ENCODE results near the gene GRIK5.

Gene GRIK5

GRCh38 chr19:42113641-42114348, 43.8 kb upstream of the GRIK5 start (continued):
- peak; percentile 40; the same call in 1 of the 2 replicates for TF ChIP-seq CTCF (tag by site-specific recombination; IDR thresholded peaks at IDR 0.05)
- TF ChIP-seq SP3 (tag by site-specific recombination; IDR thresholded peaks at IDR 0.05) = peak; percentile 32; the same call in 1 of the 2 replicates
- TF ChIP-seq ZNF629 (tag by site-specific recombination; IDR thresholded peaks at IDR 0.05) = peak; percentile 97

- CTCF ChIA-PET = interaction anchor here (0.5 to 4.6 kb wide), 11 partner anchors 10 to 455 kb away, joined by 3 to 41 read pairs (median 4); partner anchors contain the start of gene GSK3A
- TF ChIP-seq HOXC10 (CRISPR knock-in tag; IDR thresholded peaks at IDR 0.05) (no peak), ZNF221 (tag by site-specific recombination; IDR thresholded peaks at IDR 0.05; ENCODE audit: borderline replicate concordance) (no peak), ZNF555 (tag by site-specific recombination; conservative IDR thresholded peaks at IDR 0.05) (no peak), GLI2 (tag by site-specific recombination; IDR thresholded peaks at IDR 0.05; ENCODE audit: borderline replicate concordance, low read depth) (no peak), PRDM10 (tag by site-specific recombination; IDR thresholded peaks at IDR 0.05) (no peak), CTCF (tag by site-specific recombination; IDR thresholded peaks at IDR 0.05) (no peak), ZNF510 (tag by site-specific recombination; IDR thresholded peaks at IDR 0.05; ENCODE audit: insufficient replicate concordance) (no peak)
- H3K4me1 ChIP-seq (ENCODE audit: control insufficient read depth, insufficient read depth, low read length) = peaks cover 9% of the 10 kb centered on the region; the same call in 1 of the 2 replicates
- no peak overlapping the region for H3K4me3 ChIP-seq (ENCODE audit: low read depth, low read length)
- no peaks in the 10 kb centered on the region for H3K36me3 ChIP-seq (ENCODE audit: control insufficient read depth in 2 of 2, insufficient read depth in 1 of 2, low read length in 2 of 2)
- no peaks in the 10 kb centered on the region for H3K9me3 ChIP-seq (ENCODE audit: control insufficient read depth, insufficient read depth, low read depth, low read length)
- POLR2A ChIA-PET = no interaction called here
- H3K27ac ChIP-seq (ENCODE audit: extremely low read depth, low read depth, low read length) = no peak overlapping the region
Measured at GRCh38 chr19:42111811-42112210, 41.8 kb upstream of the GRIK5 start.

- Histone ChIP-seq H3K9me3 (ENCODE audit: control insufficient read depth, insufficient read depth, low read depth, low read length) (no peaks in the 10 kb centered on the region), H3K4me3 (ENCODE audit: low read depth, low read length) (no peak overlapping the region), H3K27ac (ENCODE audit: extremely low read depth, low read depth, low read length) (no peak overlapping the region), H3K36me3 (ENCODE audit: control insufficient read depth in 2 of 2, insufficient read depth in 1 of 2, low read length in 2 of 2) (no peaks in the 10 kb centered on the region), H3K4me1 (ENCODE audit: control insufficient read depth, insufficient read depth, low read length) (peaks cover 9% of the 10 kb centered on the region; the same call in 1 of the 2 replicates)
- CTCF ChIA-PET = interaction anchor here (0.5 to 4.7 kb wide), 19 partner anchors 9 to 456 kb away, joined by 3 to 101 read pairs (median 4); partner anchors contain the start of genes CXCL17 and GSK3A
- TF ChIP-seq ZNF488 (tag by site-specific recombination; IDR thresholded peaks at IDR 0.05) = no peak
- TF ChIP-seq ZNF785 (tag by site-specific recombination; IDR thresholded peaks at IDR 0.05) = no peak
- no peak for TF ChIP-seq ZNF707 (tag by site-specific recombination; IDR thresholded peaks at IDR 0.05)
- TF ChIP-seq ZBTB20 (tag by site-specific recombination; IDR thresholded peaks at IDR 0.05) = no peak
- no peak for TF ChIP-seq ZNF341 (tag by site-specific recombination; IDR thresholded peaks at IDR 0.05; ENCODE audit: low read depth)
- TF ChIP-seq ZNF18 (tag by site-specific recombination; IDR thresholded peaks at IDR 0.05) = no peak
- POLR2A ChIA-PET = no interaction called here
Measured at GRCh38 chr19:42111384-42111783, 41.4 kb upstream of the GRIK5 start.
